Keratinocyte (primary cell): ENCODE data around the gene SDCCAG8.

Source experiments
- EZH2 ChIP-seq: IDR thresholded peaks from one replicate; pipeline ENCODE4 v1.6.1; 2012; ENCODE audit warnings: inconsistent platforms, mild to moderate bottlenecking, low read length, moderate library complexity
- TF ChIP-seq, protein P1 (sequence below), 3 experiments: IDR thresholded peaks in 1 of 3; conservative IDR thresholded peaks in 1 of 3; optimal IDR thresholded peaks in 1 of 3; 2 replicates in 2 of 3; 3 replicates in 1 of 3; pipeline versions ENCODE3 to v1.5.1; 2011; ENCODE audit warnings: low read length in 3 of 3, mild to moderate bottlenecking in 3 of 3, moderate library complexity in 2 of 3, control low read depth in 1 of 3, inconsistent platforms in 1 of 3; ENCODE audit not compliant: insufficient read depth in 2 of 3; ENCODE audit errors: extremely low read depth in 1 of 3

DNA sequence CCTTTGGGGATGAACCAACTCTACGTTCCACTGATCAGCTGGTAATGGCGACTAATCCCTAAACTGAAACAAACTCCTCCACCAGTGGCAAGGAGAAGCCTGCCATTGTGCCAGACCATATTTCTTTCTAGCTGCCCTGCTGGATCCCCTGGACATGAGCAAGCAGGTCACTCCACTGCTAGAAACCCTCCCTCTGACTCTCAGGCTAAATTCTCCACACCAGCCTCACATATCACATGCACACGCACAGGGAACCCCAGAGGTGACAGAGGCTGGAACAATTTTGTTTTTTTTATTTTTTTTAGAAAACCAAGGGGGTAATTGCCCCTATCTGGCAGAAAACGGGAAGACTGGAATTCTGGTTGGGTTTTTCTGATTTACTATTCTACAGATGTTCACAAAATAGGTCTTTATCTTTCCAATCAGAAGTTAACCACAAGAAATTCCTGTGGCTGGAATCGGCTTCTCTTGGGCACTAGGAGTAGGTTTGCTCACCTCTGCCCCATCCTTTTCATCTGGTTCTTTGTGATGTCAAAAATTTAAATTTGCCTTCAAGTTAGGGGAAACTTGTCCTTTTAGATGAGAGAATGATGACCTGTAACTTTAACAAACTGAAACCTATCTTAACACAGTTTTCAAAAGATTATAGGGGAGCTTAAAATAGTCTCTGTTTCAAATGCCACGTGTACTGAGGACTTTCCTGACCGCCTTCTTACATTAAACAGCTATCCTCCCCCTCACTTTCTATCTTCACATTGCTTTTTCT lies 258.1 kb downstream of the SDCCAG8 start:
- TF ChIP-seq, protein P1, sequence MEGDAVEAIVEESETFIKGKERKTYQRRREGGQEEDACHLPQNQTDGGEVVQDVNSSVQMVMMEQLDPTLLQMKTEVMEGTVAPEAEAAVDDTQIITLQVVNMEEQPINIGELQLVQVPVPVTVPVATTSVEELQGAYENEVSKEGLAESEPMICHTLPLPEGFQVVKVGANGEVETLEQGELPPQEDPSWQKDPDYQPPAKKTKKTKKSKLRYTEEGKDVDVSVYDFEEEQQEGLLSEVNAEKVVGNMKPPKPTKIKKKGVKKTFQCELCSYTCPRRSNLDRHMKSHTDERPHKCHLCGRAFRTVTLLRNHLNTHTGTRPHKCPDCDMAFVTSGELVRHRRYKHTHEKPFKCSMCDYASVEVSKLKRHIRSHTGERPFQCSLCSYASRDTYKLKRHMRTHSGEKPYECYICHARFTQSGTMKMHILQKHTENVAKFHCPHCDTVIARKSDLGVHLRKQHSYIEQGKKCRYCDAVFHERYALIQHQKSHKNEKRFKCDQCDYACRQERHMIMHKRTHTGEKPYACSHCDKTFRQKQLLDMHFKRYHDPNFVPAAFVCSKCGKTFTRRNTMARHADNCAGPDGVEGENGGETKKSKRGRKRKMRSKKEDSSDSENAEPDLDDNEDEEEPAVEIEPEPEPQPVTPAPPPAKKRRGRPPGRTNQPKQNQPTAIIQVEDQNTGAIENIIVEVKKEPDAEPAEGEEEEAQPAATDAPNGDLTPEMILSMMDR (optimal IDR thresholded peaks at IDR 0.05 in 1 of 3, IDR thresholded peaks at IDR 0.05 in 1 of 3, conservative IDR thresholded peaks at IDR 0.05 in 1 of 3; ENCODE audit: extremely low read depth in 1 of 3, insufficient read depth in 2 of 3, low read length in 3 of 3): no peak
- no peak for TF ChIP-seq EZH2
